Measurements from ENCODE around the gene SIX5.

SIX5 gene

DNA sequence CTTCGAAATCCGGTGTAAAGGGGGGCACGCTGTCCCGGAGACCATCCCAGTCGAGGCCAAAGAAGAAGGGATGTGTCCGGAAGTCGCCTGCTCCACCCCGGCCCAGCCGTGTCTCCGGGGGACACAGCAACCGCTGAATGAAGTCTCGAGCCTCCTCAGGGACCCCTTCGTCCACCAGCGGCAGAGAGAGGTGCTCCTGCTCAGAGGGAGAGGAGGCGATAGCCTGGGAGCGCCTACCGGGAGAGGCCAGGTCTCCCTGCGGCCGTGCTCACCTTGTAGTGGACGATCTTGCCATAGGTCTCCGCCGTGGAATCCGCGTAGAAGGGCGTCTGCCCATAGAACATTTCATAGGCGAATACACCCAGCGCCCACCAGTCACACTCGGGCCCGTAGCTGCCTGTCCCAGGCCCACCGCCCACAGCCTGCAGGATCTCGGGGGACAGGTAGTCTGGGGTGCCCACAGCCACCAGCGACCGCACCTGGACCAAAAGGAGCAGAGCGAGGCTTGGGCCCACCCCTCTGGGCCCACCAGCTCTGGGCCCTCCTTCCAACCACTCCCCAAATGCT lies 8.4 kb upstream of the SIX5 start:
- DNase-seq = no peak

DNA sequence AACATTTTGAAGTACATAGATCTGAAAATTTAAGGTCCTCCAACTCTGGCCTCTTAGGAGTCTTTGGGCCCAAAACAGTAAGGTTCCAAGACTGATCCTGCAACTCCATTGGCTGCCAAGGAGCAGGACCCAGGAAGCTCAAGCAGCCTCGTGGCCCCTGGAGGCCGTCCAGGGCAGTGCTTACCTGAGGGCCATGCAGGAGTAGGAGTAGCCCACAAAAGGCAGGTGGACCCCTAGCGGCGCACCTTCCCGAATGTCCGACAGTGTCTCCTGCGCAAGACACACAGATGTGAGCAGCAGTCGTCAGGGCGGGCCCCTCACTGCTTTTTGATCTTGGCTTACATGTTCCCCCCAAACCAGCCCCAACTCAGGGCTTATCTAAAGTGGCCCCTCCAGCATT lies 5.7 kb upstream of the SIX5 start:
- no peak for DNase-seq

DNA sequence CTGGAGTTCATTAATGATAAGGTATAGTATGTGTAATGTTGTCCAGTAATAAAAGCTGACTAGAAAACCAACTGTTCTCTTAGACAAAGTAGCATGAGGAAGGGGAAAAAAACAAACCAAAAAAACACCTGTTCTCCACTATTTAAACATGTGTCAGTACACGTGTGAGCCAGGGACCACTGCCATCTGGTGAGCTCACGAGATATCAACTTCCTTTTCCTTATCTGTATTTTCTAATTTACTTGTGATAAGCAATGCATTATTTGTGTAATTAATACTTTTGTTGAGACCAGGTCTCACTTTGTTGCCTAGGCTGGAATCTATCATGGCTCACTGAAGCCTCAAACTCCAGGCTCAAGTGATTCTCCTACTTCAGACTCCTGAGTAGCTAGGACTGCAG lies 4.3 kb upstream of the SIX5 start:
- no peak for DNase-seq

DNA sequence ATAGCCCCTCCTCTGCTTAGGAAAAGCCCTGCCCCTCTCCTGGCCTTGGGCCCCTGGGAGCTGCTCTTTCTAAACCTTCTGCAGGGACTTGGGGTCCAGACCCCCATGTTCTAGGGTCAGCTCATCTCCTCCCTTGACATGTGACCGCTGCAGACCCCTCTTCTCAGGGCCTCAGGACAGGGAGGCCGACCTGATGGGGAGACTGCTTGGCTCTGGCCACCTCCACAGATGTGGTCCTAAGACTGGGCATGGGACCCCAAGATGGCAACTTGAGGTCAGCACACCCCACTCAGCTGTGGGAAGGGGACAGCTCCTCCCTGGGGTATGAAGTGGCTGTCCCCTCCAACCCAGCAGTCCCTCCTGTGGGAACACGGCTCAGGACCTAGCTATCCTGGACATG lies 3.9 kb upstream of the SIX5 start:
- DNase-seq = no peak

DNA sequence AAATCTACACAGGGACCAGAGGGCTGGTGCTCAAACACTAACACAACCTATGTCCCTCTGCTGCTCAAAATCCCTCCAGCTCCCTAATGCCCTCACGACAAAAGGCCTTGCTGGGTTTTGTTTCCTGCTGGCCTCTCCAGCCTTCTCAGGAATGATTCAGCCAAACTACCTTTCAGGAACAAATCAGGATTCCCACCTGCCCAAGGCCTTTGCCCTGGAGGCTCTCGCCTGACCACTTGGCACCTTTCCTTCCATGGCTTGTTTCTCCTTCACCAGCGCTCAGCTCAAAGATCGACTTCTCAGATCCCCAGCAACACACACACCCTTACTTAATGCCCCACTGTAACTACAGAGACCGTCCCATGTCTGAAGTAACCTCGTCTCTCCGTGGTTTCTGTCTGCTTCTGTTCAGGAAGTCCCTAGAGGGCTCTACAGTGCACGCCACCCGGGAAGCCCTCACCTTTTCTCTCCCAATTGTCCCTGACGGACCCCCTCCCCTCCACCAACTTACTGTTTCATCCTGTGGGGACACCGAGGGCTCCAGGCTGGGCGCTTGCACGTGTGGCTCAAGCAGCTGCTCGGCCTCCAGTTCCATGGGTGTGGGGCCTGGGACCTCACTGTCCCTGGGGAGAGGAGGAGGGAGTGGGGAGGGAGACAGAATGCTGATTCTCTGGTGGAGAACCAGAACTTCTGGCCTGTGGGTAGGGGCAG lies 3.2 kb upstream of the SIX5 start:
- no peak for DNase-seq

DNA sequence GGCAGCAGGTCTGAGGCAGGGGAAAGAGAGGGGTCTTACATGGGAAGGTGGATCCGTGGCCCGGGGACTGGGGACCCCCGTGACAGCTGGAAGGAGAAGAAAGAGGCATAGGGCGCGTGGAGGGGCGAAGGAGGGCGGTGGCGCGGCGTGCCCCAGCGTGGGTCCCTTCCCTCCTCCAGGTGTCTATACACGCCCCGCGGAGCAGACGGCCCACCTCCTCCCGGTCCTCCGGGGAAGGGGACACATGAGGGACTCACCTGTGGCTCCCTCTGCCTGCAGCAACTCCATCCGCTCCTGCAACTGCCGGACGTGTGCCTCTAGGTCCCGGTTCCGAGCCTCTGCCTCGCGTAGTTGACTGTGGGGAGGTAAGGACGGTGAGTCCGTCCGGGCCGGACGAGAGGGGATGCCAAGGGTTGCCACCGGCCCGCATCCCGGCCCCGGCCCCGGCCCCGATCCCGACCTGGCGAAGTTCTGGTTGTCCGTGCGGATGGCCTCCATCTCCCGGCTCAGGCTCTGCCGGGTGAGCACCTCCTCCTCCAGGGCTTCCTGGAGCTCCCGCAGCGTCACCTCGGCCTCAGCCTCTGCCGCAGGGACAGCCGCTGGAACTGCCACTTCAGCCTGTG lies 2.4 kb upstream of the SIX5 start:
- DNase-seq = no peak

DNA sequence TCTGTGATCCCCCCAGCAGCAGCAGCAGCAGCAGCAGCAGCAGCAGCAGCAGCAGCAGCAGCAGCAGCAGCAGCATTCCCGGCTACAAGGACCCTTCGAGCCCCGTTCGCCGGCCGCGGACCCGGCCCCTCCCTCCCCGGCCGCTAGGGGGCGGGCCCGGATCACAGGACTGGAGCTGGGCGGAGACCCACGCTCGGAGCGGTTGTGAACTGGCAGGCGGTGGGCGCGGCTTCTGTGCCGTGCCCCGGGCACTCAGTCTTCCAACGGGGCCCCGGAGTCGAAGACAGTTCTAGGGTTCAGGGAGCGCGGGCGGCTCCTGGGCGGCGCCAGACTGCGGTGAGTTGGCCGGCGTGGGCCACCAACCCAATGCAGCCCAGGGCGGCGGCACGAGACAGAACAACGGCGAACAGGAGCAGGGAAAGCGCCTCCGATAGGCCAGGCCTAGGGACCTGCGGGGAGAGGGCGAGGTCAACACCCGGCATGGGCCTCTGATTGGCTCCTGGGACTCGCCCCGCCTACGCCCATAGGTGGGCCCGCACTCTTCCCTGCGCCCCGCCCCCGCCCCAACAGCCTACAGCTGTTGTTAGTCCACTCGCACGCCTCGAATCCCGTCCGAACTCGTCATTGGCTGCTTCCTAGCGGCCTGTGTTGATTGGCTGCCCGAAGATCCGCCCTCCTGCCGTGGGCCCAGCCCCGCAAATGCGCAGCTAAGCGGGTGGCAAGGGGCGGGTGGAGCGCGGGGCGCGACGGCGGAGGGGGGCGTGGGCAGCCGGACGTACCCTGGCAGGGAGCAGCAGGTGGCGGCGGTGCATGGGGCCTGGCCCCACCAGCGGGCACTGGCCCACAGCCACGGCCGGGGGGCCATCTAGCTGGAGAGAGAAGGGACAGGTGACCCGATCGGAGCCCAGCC lies 1.4 kb upstream of the SIX5 start:
- peak; percentile 63 to 95 (median 86) for DNase-seq

DNA sequence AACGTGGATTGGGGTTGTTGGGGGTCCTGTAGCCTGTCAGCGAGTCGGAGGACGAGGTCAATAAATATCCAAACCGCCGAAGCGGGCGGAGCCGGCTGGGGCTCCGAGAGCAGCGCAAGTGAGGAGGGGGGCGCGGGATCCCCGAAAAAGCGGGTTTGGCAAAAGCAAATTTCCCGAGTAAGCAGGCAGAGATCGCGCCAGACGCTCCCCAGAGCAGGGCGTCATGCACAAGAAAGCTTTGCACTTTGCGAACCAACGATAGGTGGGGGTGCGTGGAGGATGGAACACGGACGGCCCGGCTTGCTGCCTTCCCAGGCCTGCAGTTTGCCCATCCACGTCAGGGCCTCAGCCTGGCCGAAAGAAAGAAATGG lies 754 bp upstream of the SIX5 start:
- DNase-seq = peak in 21 of 56 donors; percentile 48 to 83 (median 66)

DNA sequence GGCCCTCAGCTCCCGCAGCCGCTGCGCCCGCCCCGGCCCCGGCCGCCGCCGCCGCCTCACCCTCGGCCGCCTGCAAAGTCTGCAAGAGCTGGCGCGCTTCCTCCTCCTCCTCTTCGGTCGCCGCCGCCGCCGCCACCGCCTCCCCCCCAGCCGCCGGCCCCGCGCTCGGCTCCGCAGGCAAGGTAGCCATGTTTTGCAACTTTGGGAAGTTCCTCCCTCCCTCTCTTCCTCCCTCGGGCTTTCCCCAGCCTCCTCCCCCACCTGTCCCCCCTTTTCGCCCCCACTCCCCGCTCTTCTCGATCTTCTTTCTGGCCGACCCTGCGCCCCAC lies 433 bp downstream of the SIX5 start:
- peak in 5 of 56 donors; percentile 34 to 49 (median 40) for DNase-seq

DNA sequence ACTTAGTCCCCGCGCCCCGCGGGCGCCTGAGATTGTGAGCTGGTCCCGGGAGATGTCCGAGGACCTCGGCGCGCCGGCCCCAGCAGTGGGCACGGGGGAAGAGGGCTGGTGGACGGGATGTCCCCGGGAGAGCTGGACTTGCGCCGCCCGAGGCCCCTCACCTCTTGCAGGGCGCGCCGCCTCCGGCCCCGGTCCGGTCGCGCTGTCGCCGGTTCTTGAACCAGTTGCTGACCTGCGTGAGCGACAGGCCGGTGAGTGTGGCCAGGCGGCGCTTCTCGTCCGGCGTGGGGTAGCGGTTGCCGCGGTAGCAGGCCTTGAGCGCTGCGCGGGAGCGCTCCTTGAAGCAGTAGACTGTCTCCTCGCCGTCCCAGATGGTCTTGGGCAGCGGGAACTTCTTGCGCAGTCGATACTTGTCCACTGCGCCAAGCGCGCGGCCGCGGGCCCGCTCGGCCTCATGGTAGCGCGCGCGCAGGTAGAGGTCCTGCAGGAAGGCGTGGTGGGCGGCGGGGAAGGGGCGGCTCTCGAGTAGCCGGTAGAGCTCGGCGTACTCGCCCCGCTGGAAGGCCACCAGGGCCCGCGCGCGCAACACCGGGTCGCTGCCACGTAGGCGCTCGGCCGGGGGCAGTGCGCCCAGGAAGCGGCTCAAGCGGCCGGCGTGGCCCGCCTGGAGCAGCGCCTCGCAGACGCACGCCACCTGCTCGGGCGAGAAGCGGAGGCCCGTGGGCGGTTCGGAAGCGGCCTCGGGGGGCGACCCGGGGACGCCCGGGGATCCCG lies 984 bp downstream of the SIX5 start:
- DNase-seq = peak in 14 of 56 donors; percentile 8 to 48 (median 26)

DNA sequence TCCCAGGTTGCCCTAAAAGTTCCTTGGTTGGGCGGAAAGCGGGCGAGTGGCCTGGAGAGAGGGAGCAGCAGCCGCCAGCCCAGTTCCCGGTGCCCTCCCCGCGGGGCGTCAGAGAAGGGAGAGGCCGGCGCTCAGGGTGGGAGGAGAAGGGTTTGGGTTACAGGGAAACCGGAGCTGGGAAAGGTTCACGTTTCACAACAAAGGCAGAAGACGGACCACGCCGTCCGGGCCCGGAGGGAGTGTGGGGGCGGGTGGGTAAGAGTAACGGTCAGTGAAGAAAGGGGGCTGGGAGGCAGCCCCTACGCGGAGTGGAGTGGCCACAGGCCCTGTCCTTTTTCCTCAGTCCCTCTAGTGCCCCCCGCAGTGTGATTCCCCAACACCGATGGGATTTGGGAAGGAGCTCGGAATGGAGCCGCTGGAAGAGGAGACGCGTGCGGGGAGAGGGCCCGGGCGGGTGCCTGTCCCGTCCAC lies 1.6 kb downstream of the SIX5 start:
- peak in 4 of 56 donors; percentile 8 to 31 (median 14) for DNase-seq

DNA sequence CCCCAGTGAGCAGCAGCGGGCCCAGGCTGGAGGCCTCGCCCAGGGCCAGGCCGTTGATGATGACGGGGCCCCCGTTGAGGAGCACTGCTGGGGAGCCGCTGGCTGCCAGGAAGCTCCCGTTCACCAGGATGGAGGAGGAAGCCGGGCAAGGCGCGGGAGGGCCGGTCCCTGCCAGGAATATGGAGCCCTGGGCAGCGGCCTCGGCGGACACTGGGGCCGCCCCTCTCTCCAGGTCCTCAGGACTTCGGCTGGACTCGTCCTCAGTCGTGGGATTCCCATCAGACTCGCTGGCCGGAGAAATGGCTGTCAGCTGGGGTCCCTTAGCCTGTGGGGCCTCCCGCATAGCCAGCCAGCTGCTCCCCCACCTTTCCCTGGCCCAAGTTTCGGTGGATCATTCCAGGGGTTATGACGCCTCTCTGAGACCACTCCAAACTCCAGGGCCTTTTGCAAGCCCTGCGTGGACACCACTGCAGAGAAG lies 2.1 kb downstream of the SIX5 start:
- no peak for DNase-seq

DNA sequence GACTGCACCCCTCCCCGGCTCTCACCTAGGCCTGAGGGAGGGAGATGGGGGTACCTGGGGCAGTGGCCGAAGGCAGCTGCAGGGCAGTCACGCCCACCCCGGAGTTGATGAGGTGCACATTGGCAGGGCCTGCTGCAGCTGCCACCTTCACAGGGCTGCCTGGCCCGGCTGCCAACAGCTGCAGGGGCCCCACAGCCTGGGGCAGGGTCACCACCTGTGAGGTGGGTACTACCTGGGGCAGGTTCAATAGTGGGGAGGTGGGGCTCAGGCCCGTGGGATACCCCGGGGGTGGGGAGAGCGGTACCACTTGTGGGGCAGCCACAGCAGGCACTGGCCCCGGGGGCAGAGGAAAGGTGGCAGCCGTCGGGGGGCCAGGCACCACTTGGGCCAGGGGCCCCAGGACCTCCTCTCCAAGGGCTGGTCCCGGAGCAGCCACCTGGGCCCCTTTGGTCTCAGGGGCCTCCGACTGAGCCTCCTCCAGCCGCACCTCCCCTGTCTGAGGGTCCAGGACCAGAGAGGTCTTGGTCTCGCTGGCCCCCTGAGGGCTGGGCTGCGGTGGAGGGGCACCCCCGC lies 2.7 kb downstream of the SIX5 start:
- no peak for DNase-seq

DNA sequence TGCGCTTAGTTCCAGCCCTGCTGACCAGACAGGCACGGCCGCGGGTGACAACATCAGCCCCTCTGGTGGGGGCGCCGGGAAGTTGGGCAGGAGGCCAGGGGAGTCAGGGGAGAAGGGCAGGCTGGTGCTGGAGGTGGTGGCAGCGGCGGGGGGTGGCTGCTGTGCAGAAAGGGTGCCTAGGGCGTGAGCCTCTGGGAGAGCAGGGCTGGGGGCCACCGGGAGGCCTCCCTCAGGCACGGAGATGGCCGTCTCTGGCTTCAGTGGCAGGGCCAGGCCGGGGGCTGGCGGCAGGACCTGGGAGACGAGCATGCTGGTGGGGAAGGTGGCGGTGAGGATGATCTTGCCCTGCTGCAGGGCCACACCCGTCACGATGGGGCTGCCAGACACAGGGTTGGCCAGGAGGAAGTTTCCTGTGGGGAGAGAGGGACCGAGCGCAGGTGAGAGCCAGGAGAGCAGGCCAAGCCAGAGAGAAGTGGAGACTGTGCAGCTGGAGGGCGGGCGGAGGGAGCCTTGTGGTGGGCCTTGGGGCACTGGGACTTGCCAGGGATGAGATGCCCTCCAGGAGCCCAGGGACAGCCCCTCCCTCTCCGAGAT lies 3.3 kb downstream of the SIX5 start:
- DNase-seq = no peak

DNA sequence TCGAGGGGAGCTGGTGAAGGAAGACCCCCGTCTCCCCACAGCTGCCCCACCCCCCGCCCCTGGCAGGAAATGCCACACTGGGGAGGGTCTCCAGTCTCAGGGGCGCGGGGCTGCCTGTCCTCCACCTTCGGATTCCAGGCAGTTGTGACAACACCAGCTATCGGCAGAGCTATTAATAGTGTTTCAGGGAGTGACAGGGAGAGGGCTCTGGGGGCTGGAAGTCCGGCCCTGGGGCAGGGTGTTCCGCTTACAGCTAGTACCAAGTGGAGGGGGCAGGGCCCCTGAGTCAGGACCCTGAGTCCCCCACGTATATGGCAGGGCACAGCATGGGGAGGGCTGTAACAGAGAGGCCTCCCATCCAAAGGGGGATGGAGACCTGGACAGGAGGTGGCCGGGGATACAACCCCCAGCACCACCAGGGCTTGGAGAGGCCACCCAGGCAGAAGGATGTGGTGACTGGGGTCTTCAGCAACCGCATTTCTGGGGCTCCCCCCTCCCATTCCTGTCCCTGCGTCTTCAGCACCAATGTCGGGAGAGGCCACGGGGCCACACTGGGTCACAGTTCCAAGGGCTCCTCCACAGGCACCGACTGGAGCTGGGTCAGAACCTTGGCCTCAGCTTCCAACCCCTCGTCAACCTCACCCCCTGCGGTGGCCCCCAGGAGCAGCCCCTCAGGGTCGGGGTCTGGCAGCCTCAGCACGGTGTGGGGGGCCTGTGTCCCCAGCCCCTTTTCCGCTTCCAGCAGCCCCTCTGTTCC lies 3.9 kb downstream of the SIX5 start:
- DNase-seq = no peak

DNA sequence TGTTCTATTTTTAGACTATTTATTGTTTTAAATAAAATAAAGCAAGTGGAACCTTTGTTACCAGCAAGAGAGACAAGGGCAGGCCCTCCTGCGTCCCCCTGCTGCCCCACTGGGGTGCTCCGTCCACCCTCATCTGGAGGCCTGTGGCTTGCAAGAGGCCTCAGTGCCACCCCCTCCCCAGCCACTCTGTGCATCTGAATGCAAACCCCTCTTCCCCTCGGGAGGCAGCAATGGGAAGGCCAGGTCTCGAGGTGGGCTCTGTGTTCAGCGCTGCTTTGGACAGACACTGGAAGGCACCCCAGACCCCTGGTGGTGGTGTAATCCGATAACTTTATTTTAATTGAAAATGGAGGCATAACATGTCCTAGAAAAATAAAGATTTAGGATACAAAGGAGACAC lies 4.6 kb downstream of the SIX5 start:
- DNase-seq = no peak

DNA sequence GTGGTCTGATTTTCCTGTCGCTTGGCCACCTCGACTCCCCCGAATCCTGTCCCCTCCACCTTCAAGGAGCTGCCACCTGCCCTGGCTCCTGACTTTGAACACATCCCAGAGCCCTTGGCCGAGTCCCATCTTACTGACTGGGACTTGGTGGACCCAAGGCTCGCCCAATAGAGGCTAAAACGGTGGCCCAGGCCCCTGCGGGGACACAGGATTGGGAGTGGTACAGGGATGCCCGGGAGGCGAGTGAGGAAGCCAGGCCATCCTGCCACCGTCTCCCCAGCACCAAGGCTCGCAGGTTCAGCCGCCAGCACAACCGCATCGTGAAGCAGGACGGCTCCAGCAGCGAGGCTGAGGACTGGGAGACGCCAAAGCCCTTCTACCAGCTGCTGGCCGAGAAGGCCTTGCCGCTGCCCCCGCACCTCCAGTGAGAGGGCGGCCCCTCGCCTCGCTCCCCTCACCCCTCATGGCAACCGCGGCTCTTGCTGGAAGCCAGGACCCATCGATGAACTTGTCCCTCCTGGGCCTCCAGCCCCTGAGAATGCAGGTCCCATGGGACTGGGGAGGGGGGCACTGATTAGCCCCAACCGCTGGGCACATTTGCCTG lies 5.3 kb downstream of the SIX5 start:
- DNase-seq = no peak

DNA sequence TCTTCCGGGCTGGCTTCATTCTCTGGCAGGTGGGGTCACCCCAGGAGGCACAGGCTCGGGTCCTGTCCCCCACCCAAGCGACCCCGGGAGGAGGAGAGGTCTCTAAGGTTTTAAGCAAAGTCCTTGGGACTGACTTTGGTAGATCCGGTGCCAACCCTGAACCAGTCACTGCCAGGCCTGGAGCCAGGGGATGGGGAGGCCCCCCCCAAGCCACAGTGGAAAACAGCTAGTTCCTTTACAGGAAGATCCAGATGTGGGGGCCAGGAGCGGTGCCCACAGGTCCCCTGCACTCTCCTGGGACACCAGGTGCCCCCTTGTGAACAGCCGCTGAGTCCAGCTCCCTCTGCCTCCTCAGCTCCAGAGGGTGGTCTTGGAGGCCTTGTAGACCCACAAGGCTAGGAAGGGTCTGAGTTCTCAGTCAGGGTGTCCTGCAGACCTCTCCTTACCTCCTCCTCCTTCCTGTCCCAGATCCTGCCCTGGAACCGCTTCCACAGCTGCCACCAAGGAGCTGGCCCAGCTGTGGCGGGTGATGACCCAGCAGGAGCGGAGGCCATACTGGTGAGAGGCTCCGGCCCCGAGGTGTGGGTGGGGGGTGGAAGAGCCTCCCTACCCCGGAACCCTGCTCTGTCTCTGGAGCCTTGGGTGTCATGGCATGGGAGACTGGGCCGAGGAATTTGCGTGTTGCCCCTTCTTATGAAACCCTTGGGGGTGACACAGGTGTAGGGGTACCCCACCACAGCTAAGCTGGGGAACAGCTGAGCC lies 6.0 kb downstream of the SIX5 start:
- DNase-seq = no peak
